HG03558 (cell line): ENCODE data around the gene TRAF3.
"Not testable (repeated sequence)": the region's sequence is repeated elsewhere in the genome, so short reads cannot be mapped to it uniquely, and the experiment has no call there.

Source experiments
- ATAC-seq: cut with Tn5 transposase; IDR thresholded peaks from one replicate; pipeline ENCODE4 v1.9.1; 2021; ENCODE audit warnings: moderate number of reproducible peaks; ENCODE audit not compliant: unreplicated experiment; ENCODE audit errors: extremely low read depth

Gene TRAF3

DNA sequence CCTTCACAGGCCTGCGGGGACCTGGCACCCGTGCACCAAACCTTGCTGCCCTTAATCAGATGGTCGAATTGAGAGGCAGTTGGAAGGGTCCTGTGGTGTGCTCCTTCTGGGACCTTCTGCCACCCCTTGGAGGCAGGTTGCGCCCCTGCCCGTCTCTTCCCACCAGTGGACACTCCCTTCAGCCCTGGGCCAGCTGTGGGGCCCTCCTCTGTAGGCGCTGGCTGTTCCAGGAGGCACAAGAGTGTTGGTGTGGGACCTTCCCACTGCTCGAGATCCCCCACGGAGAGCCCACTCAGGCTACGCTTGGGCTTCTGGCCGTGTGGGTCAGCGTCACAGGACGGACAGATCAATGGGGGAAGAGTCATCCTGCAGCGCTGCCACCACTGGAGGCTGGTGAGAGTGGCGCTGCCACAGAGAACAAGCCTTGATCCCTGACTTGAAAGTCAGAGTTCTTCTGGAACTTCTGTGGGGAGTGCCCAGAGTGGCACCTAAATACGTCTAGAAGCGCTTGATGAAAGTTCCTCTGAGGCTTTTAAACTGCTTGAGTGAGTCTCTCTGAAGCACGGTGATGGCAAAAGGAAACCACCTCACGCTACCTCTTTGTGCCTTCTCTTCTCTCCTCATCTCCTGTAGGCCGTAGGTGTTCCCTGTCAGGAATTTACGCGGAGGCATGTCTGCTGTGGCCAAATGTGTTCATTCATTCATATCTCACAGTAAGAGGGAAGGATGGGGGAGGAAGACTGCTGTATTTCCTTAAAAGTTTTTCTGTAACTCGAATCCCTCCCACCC lies 48.3 kb downstream of the TRAF3 start:
- no peak for ATAC-seq

GRCh38 chr14:102826161-102826560 lies 48.9 kb downstream of the TRAF3 start:
- no peak for ATAC-seq

DNA sequence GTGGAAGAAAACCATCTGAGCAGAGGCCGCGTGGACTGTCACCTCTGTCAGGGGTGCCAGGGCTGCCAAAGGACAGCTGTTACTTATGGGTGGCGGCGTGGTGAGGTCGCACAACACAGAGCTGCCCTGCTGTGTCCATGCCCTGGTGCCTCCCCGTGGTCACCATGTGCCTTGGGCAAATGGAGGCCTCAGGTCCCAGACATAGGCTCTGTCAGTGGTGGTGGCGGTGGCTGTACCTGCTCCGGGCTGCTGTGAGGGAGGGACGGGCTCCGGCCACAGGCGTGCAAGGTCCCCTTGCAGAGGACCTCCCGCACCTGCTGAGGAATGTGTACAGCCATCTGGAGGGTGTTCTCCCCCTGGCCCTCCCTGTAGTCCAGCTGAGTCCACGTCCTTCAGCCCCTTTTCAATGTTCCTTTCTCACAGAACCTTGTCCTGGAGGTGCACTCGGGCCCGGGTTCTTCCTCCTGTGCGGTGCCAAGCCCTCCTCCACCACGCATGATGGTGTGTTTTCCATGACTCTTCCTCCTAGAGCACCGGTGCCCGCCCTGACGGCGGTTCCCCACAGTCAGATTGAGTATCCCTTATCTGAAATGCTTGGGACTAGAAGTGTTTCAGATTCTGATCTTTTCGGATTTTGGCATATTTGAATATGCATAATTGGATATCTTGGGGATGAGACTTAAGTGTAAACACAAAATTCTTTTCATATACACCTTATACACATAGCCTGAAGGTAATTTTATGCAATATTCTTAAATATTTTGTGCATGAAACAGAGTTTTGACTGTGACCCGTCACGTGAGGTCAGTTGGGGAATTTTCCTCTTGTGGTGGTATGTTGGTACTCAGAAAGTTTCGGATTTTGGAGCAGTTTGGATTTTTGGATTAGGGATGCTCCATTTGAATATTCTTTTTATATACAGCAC lies 49.8 kb downstream of the TRAF3 start:
- ATAC-seq = no peak

DNA sequence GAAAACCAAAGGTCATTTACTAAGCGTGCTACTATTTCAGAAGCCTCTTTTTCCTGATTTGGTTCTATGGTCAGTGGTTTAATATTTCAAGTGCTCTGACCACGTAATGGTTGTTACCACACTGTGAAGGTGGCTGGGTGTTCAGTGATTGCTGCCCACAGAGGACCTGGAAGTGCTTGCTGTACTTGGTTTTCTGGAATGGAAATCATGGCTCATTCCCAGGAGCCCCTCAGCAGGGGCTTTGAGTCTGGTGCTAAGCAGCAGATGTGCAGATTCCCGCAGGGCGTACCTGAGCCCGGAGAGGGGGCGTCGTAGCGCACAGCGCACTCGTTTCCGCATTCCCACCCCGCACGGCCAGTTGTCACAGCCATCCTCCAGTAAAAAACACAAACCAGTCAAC lies 50.5 kb downstream of the TRAF3 start:
- ATAC-seq = no peak

DNA sequence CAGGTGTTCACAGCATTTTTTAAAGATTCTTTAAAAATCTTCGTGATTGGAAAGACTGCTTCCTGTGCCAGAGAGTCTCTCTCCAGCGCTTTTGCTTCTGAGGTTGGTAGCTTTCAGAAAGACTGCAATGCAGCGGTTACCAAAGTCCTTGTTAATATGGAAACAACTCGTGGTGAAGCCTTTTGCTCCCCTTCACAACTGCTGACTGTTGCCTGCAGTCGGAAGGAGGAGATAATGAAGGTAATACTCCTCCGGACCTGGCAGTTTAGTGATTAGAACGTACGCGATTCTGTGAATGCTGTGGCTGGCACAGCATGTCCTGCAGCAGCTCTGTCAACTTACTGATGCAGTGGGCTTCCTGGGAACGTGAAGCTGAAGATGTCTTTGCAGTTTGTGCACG lies 50.9 kb downstream of the TRAF3 start:
- ATAC-seq = no peak

DNA sequence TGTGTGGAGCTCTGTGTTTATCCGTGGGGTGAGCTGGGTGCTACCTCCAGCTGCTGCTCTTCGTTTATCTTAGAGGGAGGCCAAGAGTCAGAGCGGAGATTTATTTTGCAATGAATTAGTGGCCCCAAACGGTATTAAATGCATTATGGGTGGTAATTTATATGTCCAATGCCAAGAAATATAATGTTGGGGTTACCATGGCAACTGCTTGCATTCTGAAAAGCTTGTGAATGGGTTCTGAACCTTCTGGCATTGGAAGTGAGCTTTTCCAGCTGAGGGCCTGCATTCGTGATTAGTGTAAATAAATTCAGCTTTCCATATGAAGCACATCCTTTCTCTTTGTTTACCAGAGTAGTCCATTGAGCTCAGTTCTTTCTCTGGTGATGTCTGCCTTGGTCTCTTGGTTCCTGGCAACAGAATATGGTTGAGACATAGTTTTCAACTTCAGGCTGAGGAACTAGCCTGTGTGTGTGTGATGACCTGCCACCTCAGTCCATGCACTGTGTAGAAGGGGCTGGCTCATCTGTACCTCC lies 51.8 kb downstream of the TRAF3 start:
- ATAC-seq = no peak

GRCh38 chr14:102830474-102831045 lies 53.3 kb downstream of the TRAF3 start:
- no peak for ATAC-seq

GRCh38 chr14:102831163-102831804 lies 54.0 kb downstream of the TRAF3 start:
- ATAC-seq = no peak

GRCh38 chr14:102833341-102833740 lies 56.1 kb downstream of the TRAF3 start:
- ATAC-seq = no peak

GRCh38 chr14:102833991-102834390 lies 56.7 kb downstream of the TRAF3 start:
- ATAC-seq = no peak

DNA sequence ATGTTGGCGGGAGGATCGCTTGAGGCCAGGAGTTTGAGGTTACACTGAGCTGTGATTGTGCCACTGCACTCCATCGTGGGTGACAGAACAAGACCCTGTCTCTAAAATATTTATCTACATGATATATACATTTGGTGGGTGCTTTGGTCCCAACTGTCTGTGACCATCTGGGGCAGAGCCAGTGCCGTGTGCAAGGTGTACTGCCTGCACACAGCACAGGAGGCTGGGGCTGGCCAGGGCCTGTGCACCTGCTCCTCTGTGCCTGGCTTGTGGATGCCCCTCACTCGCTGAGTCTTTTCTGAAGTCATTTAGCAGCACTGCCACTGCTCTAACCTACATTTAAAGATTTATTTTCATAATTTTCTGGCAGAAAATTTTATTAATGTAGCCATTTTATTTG lies 58.7 kb downstream of the TRAF3 start:
- no peak for ATAC-seq

DNA sequence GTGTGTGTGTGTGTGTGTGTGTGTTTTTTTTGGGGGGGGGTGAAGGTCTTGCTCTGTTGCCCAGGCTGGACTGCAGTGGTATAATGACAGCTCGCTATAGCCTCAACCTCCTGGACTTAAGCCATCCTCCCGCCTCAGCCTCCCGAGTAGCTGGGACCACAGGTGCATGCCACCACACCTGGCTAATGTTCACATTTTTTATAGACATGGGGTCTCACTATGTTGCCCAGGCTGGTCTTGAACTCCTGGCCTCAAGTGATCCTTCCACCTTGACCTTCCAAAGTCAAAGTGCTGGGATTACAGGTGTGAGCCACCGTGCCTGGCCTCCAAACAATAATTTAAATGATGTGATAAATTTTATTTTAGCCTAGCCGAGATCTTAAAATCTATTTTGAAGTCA lies 59.9 kb downstream of the TRAF3 start:
- not testable (repeated sequence) for ATAC-seq

GRCh38 chr14:102838501-102838900 lies 61.3 kb downstream of the TRAF3 start:
- ATAC-seq = no peak

GRCh38 chr14:102840115-102840514 lies 62.9 kb downstream of the TRAF3 start:
- ATAC-seq = no peak

- no peak for ATAC-seq
Observed at GRCh38 chr14:102840771-102841528, 63.7 kb downstream of the TRAF3 start.

DNA sequence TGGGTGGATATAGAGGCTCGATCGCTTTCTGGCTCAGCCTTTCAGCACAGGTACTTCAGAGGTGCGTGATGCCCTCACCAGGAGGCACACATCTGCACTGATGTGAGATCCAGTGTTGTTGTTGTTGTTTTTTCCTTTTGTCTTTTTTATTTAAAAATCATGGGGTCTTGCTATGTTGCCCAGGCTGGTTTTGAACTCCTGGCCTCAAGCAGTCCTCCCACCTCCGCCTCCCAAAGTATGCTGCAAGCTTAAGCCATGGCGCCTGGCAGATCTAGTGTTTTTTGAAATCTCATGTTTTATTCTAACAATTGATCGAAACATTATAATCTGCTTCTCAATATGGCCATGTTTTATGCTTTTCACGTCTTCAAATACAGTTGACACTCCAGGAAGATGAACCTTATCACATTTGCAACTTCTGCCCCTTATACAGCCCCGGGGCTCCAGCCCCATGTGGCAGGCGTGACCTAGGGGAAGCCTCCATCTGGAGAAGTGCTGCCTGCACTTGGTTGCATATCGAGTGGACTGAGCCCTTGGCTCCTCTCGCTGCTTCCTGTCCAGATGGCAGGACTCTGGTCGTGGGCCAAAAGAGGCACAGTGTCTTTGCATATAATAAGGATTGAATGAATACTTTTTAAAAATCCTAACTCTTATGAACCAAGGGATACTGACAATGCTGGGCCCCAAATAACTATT lies 71.7 kb downstream of the TRAF3 start:
- ATAC-seq = no peak

GRCh38 chr14:102849526-102850379 lies 72.5 kb downstream of the TRAF3 start:
- ATAC-seq = no peak

- no peak for ATAC-seq
Observed at GRCh38 chr14:102853648-102854047, 76.4 kb downstream of the TRAF3 start.
